NCI-H1105 treated with DMSO at 0.1 percent for 48 hours (cell line): ENCODE data around the gene C4orf33.

Experiments used
- DNase-seq: peaks from one replicate; lab custom pipeline; 2025; lab: John Stamatoyannopoulos, UW

The C4orf33 gene

GRCh38 chr4:129129143-129129542 lies 33.2 kb downstream of the C4orf33 start:
- DNase-seq, result no peak

- DNase-seq, result no peak
Measured at GRCh38 chr4:129131343-129131742, 35.4 kb downstream of the C4orf33 start.

GRCh38 chr4:129136433-129136832 lies 40.5 kb downstream of the C4orf33 start:
- no peak for DNase-seq

DNA sequence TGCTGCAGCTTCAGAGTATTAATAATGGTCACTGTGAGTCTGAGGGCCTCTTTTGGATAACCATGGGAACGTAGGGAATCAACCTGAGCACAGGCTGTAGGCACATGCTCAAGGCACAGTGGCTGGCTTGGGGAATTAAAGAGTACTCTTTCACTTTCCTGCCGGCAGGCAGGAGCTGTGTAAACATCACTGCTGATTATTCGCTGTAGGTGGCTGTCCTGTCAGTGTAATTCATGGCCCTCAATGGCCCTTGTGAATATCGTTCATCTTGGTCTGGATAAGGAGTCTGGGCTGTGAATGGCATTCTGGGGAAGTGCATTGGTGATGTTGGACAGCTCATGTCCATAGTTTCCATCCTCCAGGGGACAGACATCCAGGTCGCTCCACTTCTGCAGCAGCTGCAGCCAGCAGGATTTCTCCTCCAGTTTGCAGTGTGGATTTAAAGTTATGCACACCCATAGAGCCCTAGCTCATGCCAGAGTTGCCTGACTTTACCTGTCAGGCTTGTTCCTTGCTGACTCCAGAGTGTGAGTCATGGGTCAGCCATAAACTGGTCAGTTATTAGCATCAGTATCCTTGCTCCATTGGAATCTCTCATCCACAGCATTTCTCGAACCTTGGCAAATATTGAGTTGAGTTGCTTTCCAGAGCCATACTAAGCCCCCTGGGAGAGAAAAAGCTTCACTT lies 43.0 kb downstream of the C4orf33 start:
- no peak for DNase-seq

DNA sequence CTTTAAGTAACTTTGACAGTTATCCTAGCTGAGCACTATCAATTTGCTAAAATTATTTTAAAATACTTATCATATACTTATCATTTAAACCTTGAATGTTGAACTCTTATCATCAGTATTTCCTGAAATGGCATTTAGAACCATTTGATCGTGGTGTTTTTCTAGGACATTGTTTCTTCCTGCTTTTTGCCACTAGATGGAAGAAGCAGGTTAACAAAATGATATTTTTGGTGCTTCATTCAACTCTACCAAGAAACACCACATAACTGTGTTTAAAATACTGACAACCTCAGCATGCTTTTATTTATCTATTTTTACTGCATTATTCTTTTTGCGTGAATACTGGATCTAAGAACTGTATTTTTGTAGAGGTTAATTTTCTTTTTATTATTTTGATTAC lies 44.6 kb downstream of the C4orf33 start:
- DNase-seq, result no peak

GRCh38 chr4:129143359-129143758 lies 47.4 kb downstream of the C4orf33 start:
- DNase-seq, result no peak

DNA sequence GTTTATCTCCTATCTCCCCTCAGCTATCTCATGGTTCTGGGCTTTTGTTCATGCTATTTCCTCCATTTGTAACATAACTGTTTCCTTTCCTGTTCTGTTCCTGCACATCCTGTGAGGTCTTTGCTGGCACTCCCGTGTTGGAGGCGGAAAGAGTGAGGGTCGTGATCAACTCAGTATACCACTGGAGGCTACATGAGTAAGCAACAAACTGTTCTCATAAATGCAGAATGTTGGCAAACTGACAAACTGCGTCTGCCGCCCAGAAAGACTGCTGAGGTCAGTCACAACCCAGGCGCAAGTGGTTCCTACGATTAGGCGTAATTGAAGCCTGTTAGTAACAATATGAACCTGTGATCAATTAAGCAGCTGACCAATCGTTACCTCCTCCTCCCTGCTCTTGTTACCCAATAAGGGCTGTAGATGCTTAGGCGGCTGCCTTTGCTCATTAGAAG lies 48.8 kb downstream of the C4orf33 start:
- DNase-seq, result no peak

GRCh38 chr4:129145222-129145730 lies 49.3 kb downstream of the C4orf33 start:
- no peak for DNase-seq

- DNase-seq, result no peak
Measured at GRCh38 chr4:129146639-129147038, 50.7 kb downstream of the C4orf33 start.

DNA sequence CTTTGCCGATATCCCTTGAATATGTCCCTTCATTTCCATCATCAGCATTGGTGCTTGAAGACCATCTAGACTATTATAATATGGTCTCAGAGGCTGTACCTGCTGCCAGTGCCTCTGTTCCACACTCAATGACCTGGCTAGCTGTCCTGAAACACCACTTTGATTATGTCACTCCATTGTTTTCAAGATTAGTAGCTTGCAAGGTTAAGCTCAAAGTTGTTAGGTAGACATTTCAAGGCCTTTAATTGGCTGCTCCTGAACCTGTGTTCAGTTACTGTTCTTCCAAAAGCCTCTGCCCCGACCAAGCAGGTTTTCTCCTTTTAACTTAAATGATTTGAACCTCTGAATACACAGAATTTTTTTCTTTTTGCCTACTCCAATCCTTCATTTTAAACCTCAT lies 52.9 kb downstream of the C4orf33 start:
- no peak for DNase-seq

DNA sequence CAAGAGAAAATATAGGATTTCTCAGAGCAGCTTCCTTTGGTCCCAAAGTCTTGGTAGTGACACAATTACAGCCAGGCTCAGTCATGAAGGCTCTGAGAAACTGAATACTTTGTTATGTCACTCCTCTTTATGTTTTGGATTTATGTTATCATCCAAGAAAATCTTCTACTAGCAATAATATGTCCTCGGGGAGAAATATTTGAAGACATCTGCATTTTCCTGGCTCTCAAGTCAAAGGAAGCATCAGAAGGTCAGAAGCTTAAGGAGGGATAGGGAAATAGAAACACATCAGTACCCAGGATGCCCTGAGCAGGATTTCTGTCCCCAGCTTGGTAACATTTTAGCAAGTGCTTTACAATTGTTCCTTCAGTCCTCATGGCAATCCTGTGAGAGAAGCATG lies 54.0 kb downstream of the C4orf33 start:
- DNase-seq, result no peak

GRCh38 chr4:129152350-129152749 lies 56.4 kb downstream of the C4orf33 start:
- DNase-seq, result no peak

DNA sequence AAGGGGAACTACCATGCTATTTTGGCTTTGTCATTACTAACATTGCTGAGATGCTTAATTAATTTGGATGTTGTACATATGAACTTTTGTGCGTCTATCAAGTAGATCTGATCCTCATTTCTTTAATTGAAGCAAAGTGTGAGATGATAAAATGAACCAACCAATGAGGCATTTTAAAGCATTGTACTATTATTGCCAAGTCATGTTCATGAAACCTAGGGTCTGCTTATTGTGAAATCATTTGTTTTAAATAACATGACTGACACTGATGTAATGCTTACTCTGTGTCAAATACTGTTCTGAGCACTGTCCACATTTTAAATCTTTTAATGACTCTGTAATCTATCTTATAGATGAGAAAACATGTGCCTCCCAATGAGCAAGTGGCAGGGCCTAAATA lies 57.7 kb downstream of the C4orf33 start:
- DNase-seq, result no peak

DNA sequence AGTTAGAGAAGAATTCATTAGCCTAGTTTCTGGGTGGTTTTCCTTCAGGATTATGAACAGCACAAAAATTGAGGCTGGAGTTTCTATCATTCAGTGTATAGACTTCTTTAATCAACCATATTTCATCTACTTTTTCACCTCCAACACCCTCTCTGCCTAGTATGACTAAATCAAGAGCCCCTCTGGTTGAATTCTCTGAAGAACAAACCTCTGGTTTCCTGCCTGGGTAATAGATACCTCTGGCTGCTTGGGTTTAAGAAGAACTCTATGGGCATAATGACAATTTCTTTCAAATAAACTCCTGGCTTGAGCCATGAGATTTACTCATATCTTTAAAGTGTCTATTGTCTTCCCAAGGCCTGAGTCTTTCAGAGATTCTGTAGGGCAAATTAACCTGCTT lies 66.5 kb downstream of the C4orf33 start:
- no peak for DNase-seq

- DNase-seq, result no peak
Measured at GRCh38 chr4:129163427-129163826, 67.5 kb downstream of the C4orf33 start.

DNA sequence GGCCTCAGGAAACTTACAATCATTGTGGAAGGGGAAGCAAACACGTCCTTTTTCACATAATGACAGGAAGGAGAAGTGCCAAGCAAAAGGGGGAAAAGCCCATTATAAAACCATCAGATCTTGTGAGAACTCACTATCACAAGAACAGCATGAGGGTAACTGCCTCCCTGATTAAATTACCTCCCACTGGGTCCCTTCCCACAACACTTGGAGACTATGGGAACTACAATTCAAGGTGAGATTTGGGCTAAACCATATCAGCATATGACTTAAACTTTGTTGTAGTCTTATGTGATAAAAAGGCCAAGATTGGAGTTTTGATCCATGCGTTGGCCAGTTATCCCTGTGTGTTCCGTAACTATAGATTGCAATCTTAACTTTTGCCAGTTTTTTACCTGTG lies 68.3 kb downstream of the C4orf33 start:
- DNase-seq, result no peak
